AG09309 (cell line): ENCODE data around the gene TAF3.

Source experiments
- DNase-seq: peaks from one replicate; pipeline ENCODE4 v3.0.0-alpha.2; 2010; ENCODE audit warnings: low read depth
- H3K4me3 ChIP-seq: 2 replicates; pipeline ENCODE4 v1.5.1; 2011; ENCODE audit warnings: mild to moderate bottlenecking, low read depth, low read length, moderate library complexity; ENCODE audit not compliant: control insufficient read depth
- CTCF ChIP-seq: IDR thresholded peaks from 2 replicates; pipeline ENCODE4 v1.5.1; 2011; ENCODE audit warnings: mild to moderate bottlenecking, low read depth, low read length, inconsistent platforms; ENCODE audit not compliant: insufficient read depth, control insufficient read depth; ENCODE audit errors: missing control alignments

The TAF3 gene

GRCh38 chr10:7941576-7941975, 123.3 kb downstream of the TAF3 start:
- TF ChIP-seq CTCF = no peak
- no peak overlapping the region for H3K4me3 ChIP-seq
- DNase-seq = no peak

GRCh38 chr10:7942316-7942715, 124.0 kb downstream of the TAF3 start:
- DNase-seq = no peak
- H3K4me3 ChIP-seq = no peak overlapping the region
- no peak for TF ChIP-seq CTCF

GRCh38 chr10:7942859-7943258, 124.6 kb downstream of the TAF3 start:
- no peak for DNase-seq
- TF ChIP-seq CTCF = no peak
- H3K4me3 ChIP-seq = no peak overlapping the region

- no peak for TF ChIP-seq CTCF
- no peak for DNase-seq
- no peak overlapping the region for H3K4me3 ChIP-seq
Measured at GRCh38 chr10:7944215-7944480, 125.8 kb downstream of the TAF3 start.

- no peak for TF ChIP-seq CTCF
- H3K4me3 ChIP-seq = no peak overlapping the region
- no peak for DNase-seq
Measured at GRCh38 chr10:7944537-7944936, 126.2 kb downstream of the TAF3 start.

GRCh38 chr10:7945034-7945433, 126.7 kb downstream of the TAF3 start:
- H3K4me3 ChIP-seq = no peak overlapping the region
- no peak for TF ChIP-seq CTCF
- no peak for DNase-seq

GRCh38 chr10:7945469-7946187, 127.3 kb downstream of the TAF3 start:
- DNase-seq = no peak
- no peak overlapping the region for H3K4me3 ChIP-seq
- TF ChIP-seq CTCF = no peak
